Common myeloid progenitor, CD34-positive (primary cell): ENCODE measurements around the gene PRDM16.

Experiments
- CTCF ChIA-PET: fragments of 350-600 bp; sonication (Branson Sonifier 250); formaldehyde crosslinking; loops from one replicate; lab custom pipeline; 2021; ENCODE audit warnings: antibody characterized with exemption; lab: Charles Lee
- POLR2A ChIA-PET: fragments of 350-600 bp; sonication (Branson Sonifier 250); formaldehyde crosslinking; loops from one replicate; lab custom pipeline; 2021; ENCODE audit warnings: antibody characterized with exemption; lab: Charles Lee
- DNase-seq, 3 donors: peaks; one replicate each; pipeline versions ENCODE4 v3.0.0 to v3.0.0-alpha.2; 2013
- H3K27ac ChIP-seq, 2 experiments: 1 replicate in 1 of 2; 2 replicates in 1 of 2; pipeline ENCODE4 v1.7.0; 2013; ENCODE audit warnings: inconsistent platforms in 2 of 2, low read length in 2 of 2, mild to moderate bottlenecking in 2 of 2, low read depth in 1 of 2, moderate library complexity in 1 of 2; ENCODE audit not compliant: severe bottlenecking in 2 of 2, insufficient read depth in 1 of 2, poor library complexity in 1 of 2
- H3K27me3 ChIP-seq, 5 experiments: replicated peaks in 2 of 5; 1 replicate in 3 of 5; 2 replicates in 2 of 5; pipeline versions ENCODE4 v1.6.1 to v1.7.0; 2013; ENCODE audit warnings: low read length in 4 of 5, mild to moderate bottlenecking in 2 of 5, moderate library complexity in 2 of 5, inconsistent platforms in 1 of 5; ENCODE audit not compliant: insufficient read depth in 5 of 5, control insufficient read depth in 4 of 5
- H3K36me3 ChIP-seq, 4 experiments: 1 replicate in 2 of 4; 2 replicates in 2 of 4; pipeline versions ENCODE4 v1.6.1 to v1.7.0; 2013; ENCODE audit warnings: low read length in 3 of 4, control low read depth in 1 of 4, mild to moderate bottlenecking in 1 of 4; ENCODE audit not compliant: control insufficient read depth in 4 of 4, insufficient read depth in 4 of 4
- H3K4me1 ChIP-seq, 4 experiments: 1 replicate in 3 of 4; 2 replicates in 1 of 4; pipeline versions ENCODE4 v1.6.1 to v1.7.1; 2013; ENCODE audit warnings: low read length in 3 of 4, mild to moderate bottlenecking in 3 of 4, control low read depth in 1 of 4, inconsistent platforms in 1 of 4, moderate library complexity in 1 of 4; ENCODE audit not compliant: control insufficient read depth in 4 of 4, insufficient read depth in 4 of 4; ENCODE audit errors: control extremely low read depth in 1 of 4
- H3K4me3 ChIP-seq, 7 experiments: 1 replicate in 4 of 7; 2 replicates in 3 of 7; pipeline versions ENCODE4 v1.5.1 to v1.7.0; 2013; ENCODE audit warnings: mild to moderate bottlenecking in 7 of 7, low read length in 6 of 7, moderate library complexity in 6 of 7, inconsistent platforms in 2 of 7, low read depth in 2 of 7, control low read depth in 1 of 7; ENCODE audit not compliant: insufficient read depth in 4 of 7, control insufficient read depth in 1 of 7; ENCODE audit errors: extremely low read depth in 1 of 7
- H3K9me3 ChIP-seq, 5 experiments: 1 replicate in 4 of 5; 2 replicates in 1 of 5; pipeline versions ENCODE4 v1.6.1 to v1.7.1; 2013; ENCODE audit warnings: low read length in 4 of 5, mild to moderate bottlenecking in 2 of 5, inconsistent platforms in 1 of 5, low read depth in 1 of 5, moderate library complexity in 1 of 5; ENCODE audit not compliant: control insufficient read depth in 4 of 5, insufficient read depth in 2 of 5; ENCODE audit errors: control extremely low read depth in 1 of 5
- WGBS: methylation state at CpG from one replicate; pipeline ENCODE4 v1.1.5; 2013; ENCODE audit not compliant: insufficient coverage; 5-methylcytosine and 5-hydroxymethylcytosine counted together

The PRDM16 gene

GRCh38 chr1:3074297-3074741 lies 5.3 kb downstream of the PRDM16 start:
- Histone ChIP-seq H3K27ac (no peak overlapping the region), H3K27me3 (peaks cover 0 to 39% (median 0%) of the 10 kb centered on the region in 5 experiments), H3K4me3 (peak overlapping the region in 4 of 7 experiments; percentile 8 to 84 (median 59)), H3K9me3 (no peaks in the 10 kb centered on the region), H3K36me3 (no peaks in the 10 kb centered on the region), H3K4me1 (peaks cover 0 to 85% (median 53%) of the 10 kb centered on the region in 4 experiments)
- 68% methylated on average over 5 of the region's 13 CpGs for WGBS
- ChIA-PET POLR2A (no interaction called here), CTCF (no interaction called here)
- DNase-seq: peak in 1 of 3 donors; percentile 36

GRCh38 chr1:3074800-3075199 lies 5.8 kb downstream of the PRDM16 start:
- 92% methylated on average over 8 of the region's 12 CpGs for WGBS
- Histone ChIP-seq H3K27me3 (peaks cover 0 to 39% (median 0%) of the 10 kb centered on the region in 5 experiments), H3K9me3 (no peaks in the 10 kb centered on the region), H3K4me1 (peaks cover 0 to 90% (median 54%) of the 10 kb centered on the region in 4 experiments), H3K4me3 (peak overlapping the region in 1 of 7 experiments; percentile 84), H3K27ac (no peak overlapping the region), H3K36me3 (no peaks in the 10 kb centered on the region)
- no peak for DNase-seq
- POLR2A ChIA-PET: no interaction called here
- CTCF ChIA-PET: no interaction called here

- CTCF ChIA-PET: no interaction called here
- Histone ChIP-seq H3K4me1 (peaks cover 0 to 96% (median 52%) of the 10 kb centered on the region in 4 experiments), H3K9me3 (no peaks in the 10 kb centered on the region), H3K36me3 (no peaks in the 10 kb centered on the region), H3K27ac (no peak overlapping the region), H3K4me3 (no peak overlapping the region), H3K27me3 (peaks cover 0 to 39% (median 0%) of the 10 kb centered on the region in 5 experiments)
- POLR2A ChIA-PET: no interaction called here
- no peak for DNase-seq
- WGBS: 96% methylated on average over 30 of the region's 36 CpGs
Observed at GRCh38 chr1:3075666-3076362, 6.8 kb downstream of the PRDM16 start.

GRCh38 chr1:3076363-3076740 lies 7.3 kb downstream of the PRDM16 start:
- 77% methylated on average over 10 of the region's 11 CpGs for WGBS
- H3K9me3 ChIP-seq: no peaks in the 10 kb centered on the region
- peaks cover 0 to 34% (median 0%) of the 10 kb centered on the region in 5 experiments for H3K27me3 ChIP-seq
- H3K4me1 ChIP-seq: peaks cover 0 to 90% (median 48%) of the 10 kb centered on the region in 4 experiments
- H3K27ac ChIP-seq: no peak overlapping the region
- H3K36me3 ChIP-seq: no peaks in the 10 kb centered on the region
- CTCF ChIA-PET: no interaction called here
- POLR2A ChIA-PET: no interaction called here
- H3K4me3 ChIP-seq: no peak overlapping the region
- DNase-seq: no peak

GRCh38 chr1:3077081-3077480 lies 8.1 kb downstream of the PRDM16 start:
- ChIA-PET CTCF (interaction anchor here (0.9 kb wide), 1 partner anchor 242 kb away, joined by 3 read pairs; no protein-coding TSS in a partner anchor), POLR2A (no interaction called here)
- Histone ChIP-seq H3K4me3 (no peak overlapping the region), H3K9me3 (no peaks in the 10 kb centered on the region), H3K27ac (no peak overlapping the region), H3K36me3 (no peaks in the 10 kb centered on the region), H3K27me3 (peaks cover 0 to 28% (median 0%) of the 10 kb centered on the region in 5 experiments), H3K4me1 (peaks cover 0 to 83% (median 42%) of the 10 kb centered on the region in 4 experiments)
- DNase-seq: no peak
- 100% methylated on average over 3 of the region's 9 CpGs for WGBS

GRCh38 chr1:3077561-3077960 lies 8.6 kb downstream of the PRDM16 start:
- ChIA-PET CTCF (interaction anchor here (0.9 kb wide), 1 partner anchor 242 kb away, joined by 3 read pairs; no protein-coding TSS in a partner anchor), POLR2A (interaction anchor here (0.5 to 1.0 kb wide), 2 partner anchors 79 to 236 kb away, joined by 3 read pairs; no protein-coding TSS in a partner anchor)
- peaks cover 0 to 78% (median 38%) of the 10 kb centered on the region in 4 experiments for H3K4me1 ChIP-seq
- 91% methylated on average over 4 of the region's 4 CpGs for WGBS
- no peak overlapping the region for H3K4me3 ChIP-seq
- peaks cover 0 to 23% (median 0%) of the 10 kb centered on the region in 5 experiments for H3K27me3 ChIP-seq
- no peak overlapping the region for H3K27ac ChIP-seq
- H3K36me3 ChIP-seq: no peaks in the 10 kb centered on the region
- DNase-seq: no peak
- H3K9me3 ChIP-seq: no peaks in the 10 kb centered on the region

GRCh38 chr1:3078430-3078861 lies 9.4 kb downstream of the PRDM16 start:
- H3K4me3 ChIP-seq: peak overlapping the region in 4 of 7 experiments; percentile 2 to 62 (median 29)
- H3K27ac ChIP-seq: peak overlapping the region in 1 of 2 experiments; percentile 31
- H3K36me3 ChIP-seq: no peaks in the 10 kb centered on the region
- peak in 2 of 3 donors; percentile 60 to 70 for DNase-seq
- CTCF ChIA-PET: interaction anchor here (1.1 kb wide), 1 partner anchor 375 kb away, joined by 4 read pairs; no protein-coding TSS in a partner anchor
- H3K4me1 ChIP-seq: peaks cover 0 to 69% (median 30%) of the 10 kb centered on the region in 4 experiments
- 16% methylated on average over 13 of the region's 15 CpGs for WGBS
- H3K27me3 ChIP-seq: peaks cover 0 to 14% (median 0%) of the 10 kb centered on the region in 5 experiments
- H3K9me3 ChIP-seq: no peaks in the 10 kb centered on the region
- POLR2A ChIA-PET: interaction anchor here (1.0 kb wide), 1 partner anchor 235 kb away, joined by 3 read pairs; no protein-coding TSS in a partner anchor
